IMR-90 (cell line): ENCODE data around the gene SH2D7. TPM values are rescaled to one million over a fixed set of nuclear protein-coding genes. Genes with fewer than 3 reads are reported as not detected.

Experiments
- ATAC-seq: fragments of 200-7000 bp; cut with Tn5 transposase; 2 replicates; pipeline ENCODE4 v1.9.1; 2020; ENCODE audit warnings: low read depth, mild to moderate bottlenecking, moderate library complexity
- BruUV-seq: library from RNA; stranded (reverse); fragments of 400-500 nt; replicated peaks from 2 replicates; lab custom pipeline; 2021; lab: Mats Ljungman, UMichigan
- CTCF ChIA-PET: fragments of 300-600 bp; formaldehyde crosslinking; extraction: SDS; loops from one replicate; lab custom pipeline; 2021; ENCODE audit warnings: antibody characterized with exemption; lab: Yijun Ruan, JAX
- POLR2A ChIA-PET: fragments of 300-600 bp; sonication (Branson Sonifier 250); formaldehyde crosslinking; loops from one replicate; lab custom pipeline; 2022; ENCODE audit warnings: antibody characterized with exemption; ENCODE audit not compliant: unreplicated experiment; lab: Charles Lee
- DNase-seq: peaks from one replicate; pipeline ENCODE4 v3.0.0; 2013
- H2AFZ ChIP-seq: replicated peaks from 2 replicates; pipeline ENCODE3; 2013; ENCODE audit warnings: low read length, mild to moderate bottlenecking; ENCODE audit not compliant: poor library complexity
- H2AK5ac ChIP-seq: 2 replicates; pipeline ENCODE4 v1.6.1; 2013; ENCODE audit warnings: low read depth, low read length, inconsistent platforms
- H2AK9ac ChIP-seq: replicated peaks from 2 replicates; pipeline ENCODE3; 2013; ENCODE audit warnings: mild to moderate bottlenecking, low read depth, low read length, moderate library complexity; ENCODE audit not compliant: poor library complexity
- H2BK120ac ChIP-seq: 2 replicates; pipeline ENCODE4 v1.6.1; 2013; ENCODE audit warnings: low read depth, low read length, inconsistent platforms
- H2BK15ac ChIP-seq: 3 replicates; pipeline ENCODE4 v1.6.1; 2013; ENCODE audit warnings: low read depth, low read length, inconsistent platforms
- H2BK20ac ChIP-seq: 2 replicates; pipeline ENCODE4 v1.6.1; 2013; ENCODE audit warnings: low read depth, mild to moderate bottlenecking, inconsistent platforms, low read length, moderate library complexity
- H2BK5ac ChIP-seq: 2 replicates; pipeline ENCODE4 v1.6.1; 2013; ENCODE audit warnings: mild to moderate bottlenecking, low read depth, low read length, inconsistent platforms; ENCODE audit not compliant: poor library complexity, severe bottlenecking
- H3K14ac ChIP-seq: replicated peaks from 2 replicates; pipeline ENCODE4 v1.6.1; 2013; ENCODE audit warnings: low read depth, low read length, inconsistent platforms
- H3K18ac ChIP-seq: 2 replicates; pipeline ENCODE4 v1.6.1; 2013; ENCODE audit warnings: low read depth, low read length, control low read depth
- H3K23ac ChIP-seq: 2 replicates; pipeline ENCODE4 v1.6.1; 2013; ENCODE audit warnings: low read depth, low read length, inconsistent platforms
- H3K27ac ChIP-seq: 2 replicates; pipeline ENCODE4 v1.5.1; 2013; ENCODE audit warnings: mild to moderate bottlenecking, control low read depth, low read length; ENCODE audit not compliant: insufficient read depth
- H3K27me3 ChIP-seq: 2 replicates; pipeline ENCODE4 v1.6.1; 2013; ENCODE audit warnings: low read length; ENCODE audit not compliant: control insufficient read depth, insufficient read depth
- H3K36me3 ChIP-seq: 2 replicates; pipeline ENCODE4 v1.6.1; 2013; ENCODE audit warnings: low read length, mixed read lengths; ENCODE audit not compliant: control insufficient read depth, insufficient read depth
- H3K4ac ChIP-seq: 2 replicates; pipeline ENCODE4 v1.6.1; 2013; ENCODE audit warnings: low read depth, low read length, inconsistent platforms
- H3K4me1 ChIP-seq: 2 replicates; pipeline ENCODE4 v1.6.1; 2013; ENCODE audit warnings: low read length, mixed read lengths; ENCODE audit not compliant: control insufficient read depth, insufficient read depth
- H3K4me2 ChIP-seq: 2 replicates; pipeline ENCODE4 v1.6.1; 2013; ENCODE audit warnings: low read depth, mild to moderate bottlenecking, control low read depth, low read length, moderate library complexity
- H3K4me3 ChIP-seq: 2 replicates; pipeline ENCODE4 v1.5.1; 2013; ENCODE audit warnings: low read depth, mild to moderate bottlenecking, control low read depth, low read length, moderate library complexity; ENCODE audit not compliant: insufficient read depth
- H3K56ac ChIP-seq: 2 replicates; pipeline ENCODE4 v1.6.1; 2013; ENCODE audit warnings: low read length, inconsistent platforms; ENCODE audit not compliant: insufficient read depth; ENCODE audit errors: extremely low read depth
- H3K79me1 ChIP-seq, 2 experiments: 2 replicates each; pipeline ENCODE4 v1.6.1; 2013; ENCODE audit warnings: low read length in 2 of 2, inconsistent platforms in 1 of 2, low read depth in 1 of 2
- H3K9ac ChIP-seq: 2 replicates; pipeline ENCODE4 v1.6.1; 2013; ENCODE audit warnings: low read depth, low read length, control low read depth
- H3K9me1 ChIP-seq: 2 replicates; pipeline ENCODE4 v1.6.1; 2013; ENCODE audit warnings: low read length, inconsistent platforms; ENCODE audit not compliant: insufficient read depth
- H3K9me3 ChIP-seq: 2 replicates; pipeline ENCODE4 v1.6.1; 2013; ENCODE audit warnings: low read length; ENCODE audit not compliant: control insufficient read depth, insufficient read depth
- H4K20me1 ChIP-seq: 2 replicates; pipeline ENCODE4 v1.6.1; 2013; ENCODE audit warnings: low read length, inconsistent platforms; ENCODE audit not compliant: insufficient read depth
- H4K5ac ChIP-seq: 2 replicates; pipeline ENCODE4 v1.6.1; 2013; ENCODE audit warnings: mild to moderate bottlenecking, low read depth, low read length, control low read depth
- H4K8ac ChIP-seq, 2 experiments: 2 replicates each; pipeline ENCODE4 v1.6.1; 2013; ENCODE audit warnings: low read depth in 2 of 2, low read length in 2 of 2, control low read depth in 1 of 2, inconsistent platforms in 1 of 2
- H4K91ac ChIP-seq: 2 replicates; pipeline ENCODE4 v1.6.1; 2013; ENCODE audit warnings: low read depth, low read length, inconsistent platforms; ENCODE audit not compliant: insufficient read depth
- FOS ChIP-seq: fragments of 150-350 bp; IDR thresholded peaks from 2 replicates; pipeline ENCODE4 v1.6.1; 2016; ENCODE audit warnings: low read depth, low read length
- WGBS, 2 experiments: methylation state at CpG; one replicate each; pipeline versions ENCODE4 v1.1.5 to v1.1.7; 2013; ENCODE audit warnings: missing lambda C conversion rate in 2 of 2; ENCODE audit not compliant: insufficient read length in 1 of 2; ENCODE audit errors: extremely low coverage in 2 of 2; 5-methylcytosine and 5-hydroxymethylcytosine counted together
- dilution Hi-C: fragments of 300-500 bp; cut with HindIII; formaldehyde crosslinking; loops from one replicate; pipeline ENCODE4 v1.14.3; 2018; ENCODE audit warnings: low sequenced_read_pairs; ENCODE audit not compliant: unreplicated experiment
- in situ Hi-C: fragments of 300-500 bp; cut with MboI; formaldehyde crosslinking; loops from 3 replicates; pipeline ENCODE4 v1.14.3; 2019; ENCODE audit warnings: low sequenced_read_pairs, inconsistent platforms, mixed read lengths
- intact Hi-C: fragments of 100-400 bp; cut with micrococcal nuclease; formaldehyde crosslinking; loops from 2 replicates; pipeline ENCODE4 v1.10.0; 2022
- polyA plus RNA-seq, 3 experiments: library from polyadenylated mRNA; depleted of rRNA; stranded (reverse); fragments of >200 nt; gene quantifications; 2 replicates each; pipeline ENCODE4 v1.2.3, GENCODE V29; 2012; ENCODE audit warnings: low replicate concordance in 1 of 3
- total RNA-seq: library from RNA; depleted of rRNA; stranded (reverse); fragments of >200 nt; gene quantifications from 2 replicates; pipeline ENCODE4 v1.2.3, GENCODE V29; 2012

The SH2D7 gene
- total and polyA plus RNA-seq, 2 of the 4 experiments (the other 2 are of a cell fraction): not detected

GRCh38 chr15:78120523-78120922 lies 28.2 kb downstream of the SH2D7 start:
- Histone ChIP-seq H3K4me3 (no peak overlapping the region), H2BK5ac (no peak overlapping the region), H3K79me1 (no peaks in the 10 kb centered on the region), H4K20me1 (no peaks in the 10 kb centered on the region), H3K18ac (no peak overlapping the region), H3K4ac (no peak overlapping the region), H3K27me3 (peaks cover 31% of the 10 kb centered on the region; the same call in 1 of the 2 replicates), H4K8ac (no peak overlapping the region), H3K9ac (no peak overlapping the region), H3K4me1 (no peaks in the 10 kb centered on the region), H2AK9ac (peak overlapping the region; percentile 24), H3K9me3 (no peaks in the 10 kb centered on the region), H3K14ac (no peak overlapping the region), H3K23ac (no peak overlapping the region), H2AK5ac (no peak overlapping the region), H4K5ac (no peak overlapping the region), H2BK15ac (no peak overlapping the region), H4K91ac (no peak overlapping the region), H3K36me3 (no peaks in the 10 kb centered on the region), H2AFZ (no peak overlapping the region), H2BK20ac (no peak overlapping the region), H3K56ac (no peak overlapping the region), H3K9me1 (no peaks in the 10 kb centered on the region; the same call in 1 of the 2 replicates), H2BK120ac (no peak overlapping the region), H3K27ac (no peak overlapping the region), H3K4me2 (no peak overlapping the region)
- ATAC-seq (no peak), DNase-seq (no peak)
- in situ Hi-C loops (no loop called here), intact Hi-C loops (no loop called here), dilution Hi-C loops (no loop called here)
- CTCF ChIA-PET: interaction anchor here (0.9 kb wide), 1 partner anchor 12 kb away, joined by 5 read pairs; no protein-coding TSS in a partner anchor
- no CpG with 5 or more reads among the region's 5 CpGs for WGBS, 2 experiments
- no TSS peak for BruUV-seq
- POLR2A ChIA-PET: no interaction called here
- TF ChIP-seq FOS: no peak
